HG03060 (cell line): ENCODE measurements around the gene NOTCH3.

Experiments used
- ATAC-seq: cut with Tn5 transposase; IDR thresholded peaks from one replicate; pipeline ENCODE4 v1.9.1; 2021; ENCODE audit warnings: low read depth, moderate number of reproducible peaks; ENCODE audit not compliant: unreplicated experiment

The NOTCH3 gene

GRCh38 chr19:15128162-15128770 is 72.5 kb downstream of the NOTCH3 start:
- no peak for ATAC-seq

GRCh38 chr19:15126131-15126910 is 74.5 kb downstream of the NOTCH3 start:
- no peak for ATAC-seq

- peak; percentile 74 for ATAC-seq
Observed at GRCh38 chr19:15125232-15126067, 75.3 kb downstream of the NOTCH3 start.

GRCh38 chr19:15124572-15125231 is 76.1 kb downstream of the NOTCH3 start:
- no peak for ATAC-seq

- ATAC-seq = no peak
Observed at GRCh38 chr19:15123900-15124299, 76.9 kb downstream of the NOTCH3 start.

GRCh38 chr19:15123031-15123890 is 77.5 kb downstream of the NOTCH3 start:
- no peak for ATAC-seq

- no peak for ATAC-seq
Observed at GRCh38 chr19:15122331-15123030, 78.3 kb downstream of the NOTCH3 start.

GRCh38 chr19:15120135-15121026 is 80.4 kb downstream of the NOTCH3 start:
- no peak for ATAC-seq

- no peak for ATAC-seq
Observed at GRCh38 chr19:15118789-15119494, 81.9 kb downstream of the NOTCH3 start.

- no peak for ATAC-seq
Observed at GRCh38 chr19:15118248-15118647, 82.5 kb downstream of the NOTCH3 start.

- ATAC-seq = no peak
Observed at GRCh38 chr19:15116856-15117255, 83.9 kb downstream of the NOTCH3 start.

GRCh38 chr19:15115762-15116615 is 84.8 kb downstream of the NOTCH3 start:
- no peak for ATAC-seq

GRCh38 chr19:15115080-15115479 is 85.7 kb downstream of the NOTCH3 start:
- no peak for ATAC-seq

- no peak for ATAC-seq
Observed at GRCh38 chr19:15114153-15114540, 86.6 kb downstream of the NOTCH3 start.

GRCh38 chr19:15113245-15114152 is 87.3 kb downstream of the NOTCH3 start:
- ATAC-seq = no peak

GRCh38 chr19:15112385-15112784 is 88.4 kb downstream of the NOTCH3 start:
- no peak for ATAC-seq
